ENCODE measurements around the gene PGAP2.

Gene PGAP2

GRCh38 chr11:3825473-3826154 lies 17.3 kb downstream of the PGAP2 start:
- TF ChIP-seq CTCF (IDR thresholded peaks at IDR 0.05; ENCODE audit: low read depth, low read length), result no peak
- no peak for DNase-seq (ENCODE audit: extremely low read depth, low read depth)

DNA sequence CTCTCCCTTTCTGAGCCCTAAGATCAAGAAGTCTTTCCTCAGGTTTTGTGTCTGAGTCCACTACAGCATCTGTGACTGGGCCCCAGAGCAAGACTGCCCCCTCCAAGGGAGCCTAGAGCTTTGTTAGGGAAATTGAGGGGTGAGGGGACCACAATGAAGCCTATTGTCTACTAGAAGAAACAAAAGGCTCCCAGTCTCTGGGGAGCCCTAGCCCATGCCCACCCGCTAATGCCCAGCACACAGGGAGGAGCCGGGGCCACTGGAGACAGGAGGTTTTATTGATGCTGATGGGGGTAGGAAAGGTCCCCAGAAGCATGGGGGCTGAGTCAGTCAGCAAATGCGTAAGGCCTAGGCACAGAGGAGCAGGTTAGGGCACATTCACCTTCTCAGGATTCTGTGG lies 18.4 kb downstream of the PGAP2 start:
- no peak for DNase-seq (ENCODE audit: extremely low read depth, low read depth)
- no peak for TF ChIP-seq CTCF (IDR thresholded peaks at IDR 0.05; ENCODE audit: low read depth, low read length)

DNA sequence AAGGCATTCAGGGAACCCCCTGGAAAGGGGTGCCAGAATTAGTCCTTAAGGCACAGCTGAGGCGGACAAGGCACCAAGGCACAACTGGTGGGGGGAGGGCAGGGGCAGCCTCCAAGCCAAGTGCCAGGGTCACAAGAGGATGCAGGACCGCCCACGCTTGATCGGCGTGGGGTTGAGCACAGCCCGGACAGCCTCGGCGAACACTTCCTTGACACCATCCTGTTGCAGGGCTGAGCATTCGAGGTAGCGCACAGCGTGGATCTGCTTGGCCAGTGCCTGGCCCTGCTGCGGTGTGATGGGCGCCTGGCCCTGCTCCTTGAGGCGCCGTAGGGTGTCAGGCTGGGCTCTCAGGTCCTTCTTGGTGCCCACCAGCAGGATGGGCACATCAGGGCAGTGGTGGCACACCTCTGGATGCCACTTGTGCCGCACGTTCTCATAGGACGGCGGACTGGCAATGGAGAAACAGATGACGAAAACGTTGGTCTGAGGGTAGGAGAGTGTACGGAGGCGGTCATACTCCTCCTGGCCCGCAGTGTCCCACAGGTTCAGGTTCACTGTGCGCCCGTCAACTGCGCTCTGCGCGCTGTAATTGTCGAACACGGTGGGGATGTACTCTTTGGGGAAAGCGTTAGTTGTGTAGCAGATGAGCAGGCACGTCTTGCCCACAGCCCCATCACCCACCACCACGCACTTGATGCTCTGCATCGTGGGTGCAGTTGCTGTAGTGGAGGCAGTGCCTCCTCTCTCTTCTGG lies 19.2 kb downstream of the PGAP2 start:
- DNase-seq (ENCODE audit: extremely low read depth, low read depth), result no peak

GRCh38 chr11:3830088-3830487 lies 21.7 kb downstream of the PGAP2 start:
- DNase-seq (ENCODE audit: extremely low read depth, low read depth), result no peak
- TF ChIP-seq CTCF (IDR thresholded peaks at IDR 0.05; ENCODE audit: low read depth, low read length), result no peak

More for the DNA sequence above, 19.2 kb downstream of the PGAP2 start:
- no peak for TF ChIP-seq CTCF (IDR thresholded peaks at IDR 0.05; ENCODE audit: low read depth, low read length)

DNA sequence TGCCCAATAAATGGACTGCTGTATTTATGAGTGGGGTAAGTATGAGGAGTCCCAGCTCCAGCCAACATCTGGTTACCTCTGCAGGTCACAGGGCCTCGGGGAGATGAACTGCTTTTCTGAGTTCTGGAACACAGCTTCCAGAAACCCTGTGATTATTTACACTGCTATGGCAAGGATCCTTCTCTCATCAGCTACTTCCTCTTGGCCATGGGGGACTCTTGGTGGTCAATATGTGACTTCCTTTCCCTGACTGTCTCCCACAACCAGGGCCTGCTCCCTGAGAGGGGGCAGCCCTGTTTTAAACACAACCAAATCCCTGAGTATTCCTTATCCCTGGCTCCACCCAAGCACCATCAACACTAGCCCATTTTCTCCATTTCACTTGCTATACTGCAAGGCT lies 22.4 kb downstream of the PGAP2 start:
- no peak for TF ChIP-seq CTCF (IDR thresholded peaks at IDR 0.05; ENCODE audit: low read depth, low read length)
- no peak for DNase-seq (ENCODE audit: extremely low read depth, low read depth)

DNA sequence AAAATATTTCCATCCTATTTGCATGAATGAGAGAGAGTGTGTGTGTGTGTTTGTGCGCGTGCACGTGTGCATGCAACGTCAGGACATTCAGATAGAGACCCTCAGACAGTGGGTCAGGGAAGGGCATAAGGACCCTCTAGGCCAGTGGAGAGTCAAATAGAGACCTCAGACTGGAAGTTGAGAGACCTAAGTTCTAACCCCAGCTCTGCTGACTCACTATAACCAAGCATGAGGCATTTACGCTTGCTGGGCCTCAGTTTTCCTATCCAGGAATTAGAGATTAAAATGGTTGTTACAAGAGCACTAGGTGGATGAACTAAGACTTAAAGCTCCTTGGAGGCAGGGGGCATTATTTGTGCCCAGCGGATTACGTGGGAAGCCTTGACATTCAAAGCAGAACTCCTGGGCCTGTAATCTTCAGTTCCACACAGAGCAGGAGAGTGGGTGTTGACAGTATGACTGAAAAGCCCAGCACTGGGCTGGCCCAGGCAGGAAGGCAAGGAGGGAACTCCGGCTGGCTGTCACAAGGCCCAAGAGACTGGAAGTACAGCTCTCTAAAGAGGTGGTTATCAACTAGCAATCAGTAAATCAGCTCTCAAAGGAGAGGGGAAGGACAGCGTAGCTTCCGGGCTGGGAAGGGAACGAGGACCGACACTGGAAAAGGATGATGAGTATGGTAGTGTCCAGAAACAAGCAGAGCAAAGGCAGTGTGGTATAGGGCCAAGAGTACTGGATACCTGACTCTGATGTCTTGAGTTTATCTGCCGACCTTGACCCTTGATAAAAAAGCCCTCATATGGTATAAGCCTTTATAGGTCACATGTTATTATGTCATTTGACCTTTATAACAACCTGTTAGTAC lies 23.2 kb downstream of the PGAP2 start:
- TF ChIP-seq CTCF (IDR thresholded peaks at IDR 0.05; ENCODE audit: low read depth, low read length), result no peak
- no peak for DNase-seq (ENCODE audit: extremely low read depth, low read depth)
